Gastrocnemius medialis (tissue), 4 donors: ENCODE measurements around the gene GOLGA8M.
"Not testable (repeated sequence)": the region's sequence is repeated elsewhere in the genome, so short reads cannot be mapped to it uniquely, and the experiment has no call there.

Source experiments
- POLR2A ChIP-seq, 2 donors: fragments of 450-650 bp; IDR thresholded peaks; one replicate each; pipeline ENCODE4 v1.6.1; 2017; ENCODE audit warnings: antibody characterized with exemption in 2 of 2, mild to moderate bottlenecking in 2 of 2, moderate library complexity in 2 of 2
- TF ChIP-seq, protein P1 (sequence below), 5 experiments: fragments of 450-650 bp in 3 of 5; fragments of 200-600 bp in 2 of 5; sonication (generic) in 2 of 5; IDR thresholded peaks in 4 of 5; conservative IDR thresholded peaks in 1 of 5; 1 replicate in 4 of 5; 2 replicates in 1 of 5; pipeline ENCODE4 v1.5.1; 2016 to 2019; ENCODE audit warnings: antibody characterized with exemption in 5 of 5, mild to moderate bottlenecking in 3 of 5, moderate library complexity in 3 of 5

- TF ChIP-seq, protein P1, sequence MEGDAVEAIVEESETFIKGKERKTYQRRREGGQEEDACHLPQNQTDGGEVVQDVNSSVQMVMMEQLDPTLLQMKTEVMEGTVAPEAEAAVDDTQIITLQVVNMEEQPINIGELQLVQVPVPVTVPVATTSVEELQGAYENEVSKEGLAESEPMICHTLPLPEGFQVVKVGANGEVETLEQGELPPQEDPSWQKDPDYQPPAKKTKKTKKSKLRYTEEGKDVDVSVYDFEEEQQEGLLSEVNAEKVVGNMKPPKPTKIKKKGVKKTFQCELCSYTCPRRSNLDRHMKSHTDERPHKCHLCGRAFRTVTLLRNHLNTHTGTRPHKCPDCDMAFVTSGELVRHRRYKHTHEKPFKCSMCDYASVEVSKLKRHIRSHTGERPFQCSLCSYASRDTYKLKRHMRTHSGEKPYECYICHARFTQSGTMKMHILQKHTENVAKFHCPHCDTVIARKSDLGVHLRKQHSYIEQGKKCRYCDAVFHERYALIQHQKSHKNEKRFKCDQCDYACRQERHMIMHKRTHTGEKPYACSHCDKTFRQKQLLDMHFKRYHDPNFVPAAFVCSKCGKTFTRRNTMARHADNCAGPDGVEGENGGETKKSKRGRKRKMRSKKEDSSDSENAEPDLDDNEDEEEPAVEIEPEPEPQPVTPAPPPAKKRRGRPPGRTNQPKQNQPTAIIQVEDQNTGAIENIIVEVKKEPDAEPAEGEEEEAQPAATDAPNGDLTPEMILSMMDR (IDR thresholded peaks at IDR 0.05 in 4 of 5, conservative IDR thresholded peaks at IDR 0.05 in 1 of 5) = not testable (repeated sequence)
- TF ChIP-seq POLR2A (IDR thresholded peaks at IDR 0.05) = not testable (repeated sequence)
These were observed 30.7 kb upstream of the GOLGA8M start for GRCh38 chr15:28742890-28743289.
